C1 segment of cervical spinal cord (tissue), 14 donors: ENCODE results near the gene PWWP2B.

Experiments
- DNase-seq, 14 donors: peaks; one replicate each; lab custom pipeline; 2025; lab: John Stamatoyannopoulos, UW

PWWP2B gene

DNA sequence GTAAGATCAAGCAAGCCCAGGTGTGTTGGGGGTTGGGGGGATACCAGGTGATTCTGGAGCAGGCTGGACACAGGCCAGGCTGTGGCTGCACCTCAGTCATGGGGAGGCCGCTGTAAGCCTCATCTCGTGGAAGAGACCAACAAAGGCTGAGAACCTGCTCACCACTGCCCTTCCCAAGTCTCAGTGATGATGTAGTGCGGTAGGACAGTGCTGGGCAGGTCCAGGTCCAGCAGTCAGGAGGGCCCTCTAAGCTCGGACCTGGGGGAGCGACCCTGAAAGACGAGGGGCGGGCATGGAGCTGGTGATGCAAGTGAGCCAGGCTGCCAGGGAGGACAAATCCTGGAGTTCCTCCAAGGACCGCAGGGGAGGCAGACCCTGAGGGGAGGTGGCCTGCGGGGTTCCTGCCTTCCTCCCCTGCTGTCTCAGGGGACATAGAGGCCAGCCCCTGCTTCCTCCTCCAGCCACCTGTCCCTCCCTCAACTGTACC lies 3.3 kb upstream of the PWWP2B start:
- no peak for DNase-seq

- DNase-seq = no peak
Observed at GRCh38 chr10:132394201-132394811, 2.7 kb upstream of the PWWP2B start.

GRCh38 chr10:132394936-132395703 lies 1.9 kb upstream of the PWWP2B start:
- DNase-seq = no peak

- peak in 3 of 14 donors; percentile 47 to 64 (median 60) for DNase-seq
Observed at GRCh38 chr10:132395704-132396493, 1.1 kb upstream of the PWWP2B start.

- DNase-seq = peak in 3 of 14 donors; percentile 41 to 51 (median 51)
Observed at GRCh38 chr10:132396494-132397035, 435 bp upstream of the PWWP2B start.

DNA sequence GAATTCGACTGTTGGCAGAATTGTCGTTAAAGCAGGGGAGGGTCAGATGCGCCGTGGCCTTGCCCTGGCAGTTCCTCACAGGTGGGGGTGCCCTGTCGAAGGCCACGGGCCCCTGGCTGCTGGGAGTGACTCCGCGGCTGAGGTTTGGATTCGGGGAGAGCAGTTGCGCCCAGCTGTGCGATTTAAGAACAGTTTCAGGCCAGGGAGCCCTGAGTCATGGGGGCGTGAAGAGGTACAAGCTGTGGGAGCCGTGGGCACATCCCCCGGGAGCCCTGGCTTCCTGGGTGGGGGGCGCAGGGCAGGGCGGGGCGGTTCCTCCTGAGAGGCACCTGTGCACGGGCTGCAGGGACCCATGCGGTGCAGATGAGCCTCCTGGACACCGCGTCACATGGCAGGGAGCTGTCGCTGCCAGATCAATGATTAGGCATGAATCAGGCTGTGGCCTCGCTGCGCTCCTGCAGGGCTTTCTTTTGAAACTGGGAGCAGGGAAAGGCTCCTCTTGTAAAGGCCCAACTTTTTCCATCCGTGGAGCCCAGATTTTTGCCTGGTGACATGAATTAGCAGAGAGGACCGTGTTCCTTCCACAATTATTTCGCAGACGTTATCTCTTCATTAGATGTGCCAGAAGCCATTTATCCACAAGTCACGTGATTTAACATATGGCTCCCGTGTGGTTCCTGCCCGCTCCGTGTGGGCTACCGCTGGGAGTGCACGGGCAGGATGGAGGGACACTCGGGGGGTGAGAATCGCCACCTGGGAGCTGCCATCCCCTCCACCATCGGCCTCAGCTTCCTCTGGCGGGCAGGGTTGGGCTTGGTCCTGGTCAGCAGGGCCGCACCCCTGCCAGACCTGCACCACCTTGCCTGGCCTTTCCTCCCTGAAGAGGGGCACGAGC lies 918 bp downstream of the PWWP2B start:
- peak in 2 of 14 donors; percentile 17 to 57 for DNase-seq

DNA sequence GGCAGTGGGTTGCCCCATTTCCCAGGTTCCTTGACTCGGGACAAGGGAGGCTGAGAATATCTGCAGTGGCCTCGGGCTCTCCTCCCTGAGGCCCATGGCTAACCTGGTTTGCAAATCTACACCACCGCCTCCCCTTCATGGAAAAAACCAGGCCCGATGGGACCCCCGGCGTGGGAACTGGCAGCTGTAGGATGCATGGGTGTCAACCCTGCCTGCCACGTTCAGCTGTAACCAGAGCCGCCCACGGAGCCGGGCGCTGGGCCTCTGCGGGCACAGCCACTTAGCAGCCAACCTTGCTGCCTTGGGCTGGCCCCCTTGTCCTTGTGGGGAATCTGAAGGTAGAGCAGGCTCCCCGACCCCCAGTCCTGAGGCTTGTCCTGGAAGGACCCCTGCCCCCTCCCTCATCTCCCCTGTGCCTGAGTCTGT lies 1.6 kb downstream of the PWWP2B start:
- DNase-seq = no peak

DNA sequence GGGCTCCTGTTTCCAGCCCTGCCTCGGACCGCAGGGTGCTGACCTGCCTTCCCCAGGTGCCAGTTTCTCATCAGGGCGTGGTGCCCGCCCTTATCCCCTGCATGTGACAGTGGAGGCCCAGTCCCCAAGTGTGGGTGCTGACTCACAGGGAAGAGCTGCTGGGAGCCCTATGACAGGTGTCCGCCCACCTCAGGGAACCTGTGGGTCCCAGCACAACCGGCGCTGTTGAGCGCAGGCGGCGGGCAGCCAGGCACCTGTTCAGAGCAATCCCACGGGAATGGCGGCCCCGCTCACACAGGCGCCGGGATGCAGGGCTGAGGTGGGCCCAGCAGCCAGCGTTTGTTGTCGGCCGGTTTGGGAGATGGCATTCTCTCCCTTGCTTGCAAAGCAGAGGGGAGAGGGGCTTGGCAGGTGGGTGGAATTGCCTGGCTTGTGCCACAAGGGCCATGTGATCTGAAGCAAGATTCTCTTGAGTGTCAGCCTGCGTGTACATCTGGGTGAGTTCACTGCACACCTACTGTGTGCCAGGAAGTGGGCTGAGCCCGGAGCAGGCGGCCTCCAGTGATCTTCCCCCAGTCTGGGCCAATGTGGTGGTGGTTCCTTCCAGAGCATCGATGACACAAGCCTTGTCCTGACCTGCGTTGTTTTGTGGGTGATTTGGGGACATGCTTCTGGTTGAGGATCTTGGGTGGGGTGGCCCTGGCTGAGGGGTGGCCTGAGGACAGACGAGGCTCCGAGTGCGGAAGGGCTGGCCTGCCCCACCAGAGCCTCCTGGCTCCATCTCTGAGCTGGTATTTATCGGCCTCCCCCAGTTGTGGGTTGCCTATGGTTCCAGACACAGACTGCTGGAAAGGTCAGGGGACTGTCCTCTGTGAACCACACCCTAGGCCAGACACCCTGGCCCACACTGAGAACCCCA lies 2.4 kb downstream of the PWWP2B start:
- DNase-seq = no peak

- no peak for DNase-seq
Observed at GRCh38 chr10:132400041-132400546, 3.1 kb downstream of the PWWP2B start.

GRCh38 chr10:132400547-132401151 lies 3.6 kb downstream of the PWWP2B start:
- peak in 2 of 14 donors; percentile 24 to 32 for DNase-seq

DNA sequence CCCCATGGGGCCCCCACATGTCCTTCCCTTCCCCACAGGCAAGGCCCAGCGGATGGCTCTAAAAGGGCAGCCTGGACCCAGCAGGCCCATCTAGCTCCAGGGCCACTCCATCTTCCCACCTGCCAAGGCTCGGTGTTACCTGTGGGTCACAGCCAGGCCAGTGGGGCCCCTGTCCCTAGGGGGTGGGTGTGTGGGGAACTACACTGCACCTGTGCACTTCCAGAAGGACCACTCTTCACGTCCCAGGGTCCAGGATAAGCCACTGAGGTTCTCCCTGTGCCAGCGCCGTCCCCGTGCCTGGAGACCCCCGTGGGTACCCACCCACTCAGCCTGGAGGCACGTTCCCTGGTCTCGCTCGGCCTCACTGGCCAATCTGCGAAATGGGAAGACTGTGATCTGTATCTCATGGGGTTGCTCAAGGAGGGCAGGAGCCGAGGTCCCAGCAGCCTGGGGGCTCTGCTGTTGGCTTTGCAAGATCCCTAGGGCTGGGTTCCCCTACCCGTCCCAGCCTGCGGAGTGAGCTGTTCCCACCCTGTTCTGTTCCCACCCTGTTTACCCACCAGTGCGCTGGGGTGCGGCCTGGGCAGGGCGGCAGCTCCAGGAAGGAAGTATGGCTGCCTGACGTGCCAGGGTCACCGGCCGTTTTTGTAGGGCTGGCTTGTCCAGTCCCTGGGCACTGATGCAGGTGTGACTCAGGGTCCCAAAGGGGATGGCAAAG lies 4.6 kb downstream of the PWWP2B start:
- no peak for DNase-seq

DNA sequence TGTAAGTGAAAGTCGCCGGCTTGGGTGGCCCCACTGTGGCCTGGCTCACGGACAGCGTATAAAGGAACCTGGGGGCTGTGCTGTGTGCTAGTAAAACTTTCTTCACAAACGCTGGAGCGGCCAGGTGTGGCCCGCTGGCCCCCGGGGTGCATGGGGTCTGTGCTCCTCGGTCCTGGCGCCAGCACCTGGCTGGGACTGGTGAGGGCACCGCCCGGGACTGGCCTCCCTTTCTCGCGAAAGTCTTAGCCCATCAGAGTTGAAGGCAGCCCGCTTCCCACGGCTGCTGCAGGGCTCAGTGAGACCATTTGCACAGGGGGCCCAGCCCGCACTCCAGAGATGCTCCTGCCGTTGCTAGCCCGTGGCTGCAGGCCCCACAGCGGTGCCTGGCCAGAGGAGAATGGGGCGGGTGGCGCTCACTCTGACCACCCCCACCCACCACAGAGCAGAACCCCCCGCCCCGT lies 5.8 kb downstream of the PWWP2B start:
- DNase-seq = no peak

DNA sequence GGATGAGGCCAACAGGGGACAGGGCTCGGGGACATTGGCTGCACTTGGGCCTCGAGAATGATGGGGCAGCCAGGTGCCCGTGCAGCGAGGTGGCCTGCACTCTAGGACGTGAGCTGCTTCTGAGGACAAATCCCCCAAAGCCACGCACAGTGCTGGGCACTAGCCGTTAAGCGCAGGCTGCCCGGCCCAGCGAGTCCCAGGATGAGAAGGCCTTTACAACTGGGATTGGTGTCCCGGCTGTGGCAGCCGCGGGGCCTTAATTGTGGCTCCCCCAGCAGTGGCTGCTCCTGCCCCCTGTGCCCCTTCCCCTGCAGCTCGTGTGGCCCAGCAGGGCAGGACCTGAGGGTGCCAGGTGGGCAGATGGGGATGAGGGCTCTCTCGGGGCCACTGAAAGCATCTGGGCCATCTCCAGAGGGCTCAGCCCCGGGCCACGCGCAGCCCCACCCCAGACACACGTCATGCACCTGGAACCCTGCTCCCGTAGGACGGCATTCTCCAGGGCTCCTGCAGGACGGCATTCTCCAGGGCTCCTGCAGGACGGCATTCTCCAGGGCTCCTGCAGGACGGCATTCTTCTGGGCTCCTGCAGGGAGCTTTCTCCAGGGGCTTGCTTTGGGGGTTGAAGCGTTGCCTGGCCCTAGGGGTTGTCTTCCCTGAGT lies 6.6 kb downstream of the PWWP2B start:
- no peak for DNase-seq

- DNase-seq = no peak
Observed at GRCh38 chr10:132404169-132404880, 7.3 kb downstream of the PWWP2B start.

- DNase-seq = no peak
Observed at GRCh38 chr10:132404911-132405462, 8.0 kb downstream of the PWWP2B start.

DNA sequence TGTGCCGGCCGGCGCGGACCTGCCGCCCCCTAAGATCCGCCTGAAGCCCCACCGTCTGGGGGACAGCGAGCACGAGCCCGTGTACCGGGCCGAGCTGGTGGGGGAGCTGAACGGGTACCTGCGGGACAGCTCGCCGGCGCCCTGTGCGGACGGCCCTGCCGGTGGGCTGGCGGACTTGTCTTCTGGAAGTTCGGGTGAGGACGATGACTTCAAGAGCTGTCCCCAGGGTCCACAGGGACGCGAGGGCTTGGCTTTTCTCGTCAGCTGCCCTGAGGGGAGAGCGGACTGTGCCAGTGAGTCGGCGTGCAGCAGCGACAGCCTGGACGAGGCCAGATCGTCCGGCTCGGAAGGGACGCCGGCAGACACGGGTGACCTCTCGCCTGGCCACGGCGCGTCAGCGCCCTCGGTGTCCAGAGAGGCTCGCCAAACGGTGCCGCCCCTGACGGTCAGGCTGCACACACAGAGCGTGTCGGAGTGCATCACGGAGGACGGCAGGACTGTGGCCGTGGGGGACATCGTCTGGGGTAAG lies 8.5 kb downstream of the PWWP2B start:
- no peak for DNase-seq

DNA sequence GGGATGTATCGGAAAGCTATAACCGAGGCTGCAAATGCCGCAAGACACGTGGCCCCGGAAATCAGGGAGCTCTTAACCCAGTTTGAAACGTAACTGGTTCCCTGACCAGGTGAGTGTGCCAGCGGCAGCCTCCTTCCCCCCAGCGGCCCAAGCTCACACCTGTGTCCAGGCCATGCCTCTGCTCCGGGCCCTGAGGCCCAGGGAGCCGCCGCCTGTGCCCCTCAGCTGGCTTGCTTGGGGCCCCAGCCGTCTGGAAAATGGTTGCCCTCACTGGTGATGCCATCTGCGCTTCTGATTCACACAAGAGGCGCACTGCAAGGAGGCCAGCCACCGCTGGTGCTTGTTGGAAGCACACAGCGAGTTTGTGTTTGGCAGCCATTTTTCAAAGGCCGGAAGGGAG lies 9.2 kb downstream of the PWWP2B start:
- DNase-seq = no peak
